ENCODE measurements around the gene AGRN.
A peak's percentile ranks its signal among the peaks of the same experiment; 100 is the strongest.
"Not testable (repeated sequence)": the region's sequence is repeated elsewhere in the genome, so short reads cannot be mapped to it uniquely, and the experiment has no call there.

Gene AGRN

DNA sequence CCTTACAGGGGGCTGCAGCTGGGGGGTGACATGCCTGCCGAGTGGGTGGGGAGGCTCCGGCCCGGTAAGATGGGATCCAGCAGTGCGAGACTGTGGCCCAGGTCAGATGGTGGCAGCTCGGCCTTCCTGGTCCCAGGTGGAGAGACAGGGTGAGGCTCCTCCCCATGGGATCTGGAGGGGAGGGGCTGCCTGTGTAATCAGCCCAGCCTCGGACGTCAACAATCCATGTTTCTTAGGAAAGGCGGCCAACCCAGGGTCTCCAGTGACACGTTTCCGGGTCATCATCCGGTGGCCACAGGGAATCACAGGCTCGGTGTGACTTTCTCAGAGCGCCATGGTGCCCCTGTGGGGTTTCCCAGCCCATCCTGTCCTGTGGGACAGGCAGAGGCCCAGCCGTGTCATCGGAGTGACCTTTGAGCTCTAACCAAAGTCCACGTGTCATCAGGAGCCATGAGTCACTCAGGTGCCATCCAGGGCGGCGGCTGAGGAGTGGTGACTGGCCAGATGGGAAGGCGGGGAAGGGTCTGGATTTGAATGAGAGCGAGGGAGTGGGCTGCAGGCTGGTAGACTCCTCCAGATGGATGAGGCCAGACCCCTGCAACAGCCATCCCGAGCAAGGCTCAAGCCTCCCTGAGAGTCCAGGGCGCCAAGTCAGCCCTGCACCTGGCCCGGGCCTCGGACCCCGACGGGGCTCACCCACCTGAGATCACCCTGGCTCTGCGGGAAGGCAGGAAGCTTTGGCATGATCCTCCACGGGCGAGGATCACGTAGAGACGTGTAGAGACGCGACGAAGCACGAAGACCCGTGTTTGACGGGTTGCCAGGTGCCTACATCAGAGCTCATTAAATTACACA lies 13.4 kb upstream of the AGRN start:
- TF ChIP-seq, protein P1, sequence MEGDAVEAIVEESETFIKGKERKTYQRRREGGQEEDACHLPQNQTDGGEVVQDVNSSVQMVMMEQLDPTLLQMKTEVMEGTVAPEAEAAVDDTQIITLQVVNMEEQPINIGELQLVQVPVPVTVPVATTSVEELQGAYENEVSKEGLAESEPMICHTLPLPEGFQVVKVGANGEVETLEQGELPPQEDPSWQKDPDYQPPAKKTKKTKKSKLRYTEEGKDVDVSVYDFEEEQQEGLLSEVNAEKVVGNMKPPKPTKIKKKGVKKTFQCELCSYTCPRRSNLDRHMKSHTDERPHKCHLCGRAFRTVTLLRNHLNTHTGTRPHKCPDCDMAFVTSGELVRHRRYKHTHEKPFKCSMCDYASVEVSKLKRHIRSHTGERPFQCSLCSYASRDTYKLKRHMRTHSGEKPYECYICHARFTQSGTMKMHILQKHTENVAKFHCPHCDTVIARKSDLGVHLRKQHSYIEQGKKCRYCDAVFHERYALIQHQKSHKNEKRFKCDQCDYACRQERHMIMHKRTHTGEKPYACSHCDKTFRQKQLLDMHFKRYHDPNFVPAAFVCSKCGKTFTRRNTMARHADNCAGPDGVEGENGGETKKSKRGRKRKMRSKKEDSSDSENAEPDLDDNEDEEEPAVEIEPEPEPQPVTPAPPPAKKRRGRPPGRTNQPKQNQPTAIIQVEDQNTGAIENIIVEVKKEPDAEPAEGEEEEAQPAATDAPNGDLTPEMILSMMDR (IDR thresholded peaks at IDR 0.05; ENCODE audit: low read depth, low read length, missing control alignments) = no peak
- DNase-seq (ENCODE audit: low read depth) = no peak
- in situ Hi-C loops (cut with HindIII; ENCODE audit: low sequenced_read_pairs) = no loop called here
- no peak overlapping the region for H3K4me3 ChIP-seq (ENCODE audit: low read depth, low read length)

DNA sequence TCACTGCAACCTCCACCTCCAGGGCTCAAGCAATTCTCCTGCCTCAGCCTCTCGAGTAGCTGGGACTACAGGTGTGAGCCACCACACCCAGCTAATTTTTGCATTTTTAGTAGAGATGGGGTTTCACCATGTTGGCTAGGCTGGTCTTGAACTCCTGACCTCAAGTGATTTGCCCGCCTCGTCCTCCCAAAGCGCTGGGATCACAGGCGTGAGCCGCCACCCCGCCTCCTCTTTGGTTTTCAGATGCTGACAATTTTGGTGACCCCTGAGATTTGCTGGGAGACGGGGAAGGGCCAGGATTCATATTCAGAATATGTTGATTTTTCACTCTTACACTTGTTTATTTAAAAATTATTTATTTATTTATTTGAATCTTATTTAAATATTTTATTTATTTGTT lies 9.8 kb upstream of the AGRN start:
- DNase-seq (ENCODE audit: low read depth); in situ Hi-C loops (cut with HindIII; ENCODE audit: low sequenced_read_pairs); H3K4me3 ChIP-seq (ENCODE audit: low read depth, low read length): not testable (repeated sequence)

DNA sequence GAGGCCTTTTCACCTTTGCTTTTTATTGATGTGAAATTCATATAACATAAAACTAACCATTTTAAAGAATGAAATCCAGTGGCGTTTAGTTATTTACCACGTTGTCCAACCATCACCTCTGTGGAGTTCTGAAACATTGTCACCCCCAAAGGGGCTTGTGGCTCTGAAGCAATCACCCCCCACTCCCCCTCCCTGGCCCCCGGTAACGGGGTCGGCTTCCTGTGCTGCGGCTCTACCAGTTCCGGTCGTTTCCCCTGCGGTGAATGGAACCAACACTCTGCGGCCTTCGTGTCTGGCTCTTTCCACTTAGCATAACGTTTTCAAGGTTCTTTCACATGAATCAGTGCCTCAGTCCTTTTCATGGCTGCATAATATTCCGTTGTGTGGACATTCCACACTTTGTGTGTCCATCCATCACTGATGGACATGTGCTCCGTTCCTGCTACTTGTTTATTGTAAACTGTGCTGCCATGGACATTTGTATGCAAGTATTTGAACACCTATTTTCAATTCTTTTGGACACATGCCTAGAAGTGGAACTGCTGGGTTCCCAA lies 8.4 kb upstream of the AGRN start:
- no peak for DNase-seq (ENCODE audit: low read depth)
- H3K4me3 ChIP-seq (ENCODE audit: low read depth, low read length) = no peak overlapping the region
- in situ Hi-C loops (cut with HindIII; ENCODE audit: low sequenced_read_pairs) = no loop called here
- TF ChIP-seq, protein P1 (IDR thresholded peaks at IDR 0.05; ENCODE audit: low read depth, low read length, missing control alignments) = no peak

GRCh38 chr1:1012736-1013104 lies 7.2 kb upstream of the AGRN start:
- DNase-seq (ENCODE audit: low read depth); in situ Hi-C loops (cut with HindIII; ENCODE audit: low sequenced_read_pairs): not testable (repeated sequence)

DNA sequence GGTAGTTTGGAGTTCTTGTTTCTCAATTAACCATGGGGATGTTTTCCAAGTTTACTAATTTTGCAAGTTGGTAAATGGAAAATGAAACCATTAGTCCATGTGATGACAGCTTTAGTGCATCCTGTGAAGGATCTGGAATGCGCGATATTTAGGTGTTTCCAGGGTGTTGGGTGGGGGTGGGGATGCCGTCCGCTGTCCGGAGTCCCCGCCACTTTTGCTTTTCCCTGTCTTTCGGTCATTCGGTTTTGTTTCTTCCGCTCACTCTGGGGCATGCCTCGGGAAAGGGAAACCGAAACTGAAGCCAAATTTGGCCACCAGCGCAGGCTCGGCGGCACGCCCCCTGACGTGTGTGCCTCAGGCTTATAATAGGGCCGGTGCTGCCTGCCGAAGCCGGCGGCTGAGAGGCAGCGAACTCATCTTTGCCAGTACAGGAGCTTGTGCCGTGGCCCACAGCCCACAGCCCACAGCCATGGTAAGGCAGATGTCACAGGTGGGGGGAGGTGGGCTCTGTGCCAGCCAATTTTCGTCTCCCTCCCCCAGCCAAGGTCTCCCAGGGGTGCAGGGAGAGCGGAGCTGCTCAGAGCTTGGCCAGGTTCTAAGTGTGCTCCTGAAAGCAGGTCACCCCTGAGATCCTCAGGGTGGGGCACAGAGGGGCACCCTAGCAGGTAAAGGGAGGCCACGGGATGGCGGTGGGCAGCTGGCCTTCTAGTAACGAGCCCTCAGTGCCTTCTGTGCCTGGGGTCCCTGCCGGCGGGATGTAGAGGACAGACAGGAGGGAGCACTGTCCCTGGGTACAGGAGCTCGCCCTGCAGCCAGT lies 6.6 kb upstream of the AGRN start, which contains the start of gene ISG15:
Gene ISG15, plus strand, starts transcription at position 393 of the 817 bp plus-strand sequence. Its CDS starts 77 bp downstream, at position 470.
- peak; percentile 70 for DNase-seq (ENCODE audit: low read depth)
- H3K4me3 ChIP-seq (ENCODE audit: low read depth, low read length) = peak within 1 kb of the TSS; percentile 49
- TF ChIP-seq, protein P1 (IDR thresholded peaks at IDR 0.05; ENCODE audit: low read depth, low read length, missing control alignments) = no peak
- in situ Hi-C loops (cut with HindIII; ENCODE audit: low sequenced_read_pairs) = no loop called here

More at GRCh38 chr1:1012736-1013104, 7.2 kb upstream of the AGRN start:
- peak overlapping the region; percentile 49 for H3K4me3 ChIP-seq (ENCODE audit: low read depth, low read length)

DNA sequence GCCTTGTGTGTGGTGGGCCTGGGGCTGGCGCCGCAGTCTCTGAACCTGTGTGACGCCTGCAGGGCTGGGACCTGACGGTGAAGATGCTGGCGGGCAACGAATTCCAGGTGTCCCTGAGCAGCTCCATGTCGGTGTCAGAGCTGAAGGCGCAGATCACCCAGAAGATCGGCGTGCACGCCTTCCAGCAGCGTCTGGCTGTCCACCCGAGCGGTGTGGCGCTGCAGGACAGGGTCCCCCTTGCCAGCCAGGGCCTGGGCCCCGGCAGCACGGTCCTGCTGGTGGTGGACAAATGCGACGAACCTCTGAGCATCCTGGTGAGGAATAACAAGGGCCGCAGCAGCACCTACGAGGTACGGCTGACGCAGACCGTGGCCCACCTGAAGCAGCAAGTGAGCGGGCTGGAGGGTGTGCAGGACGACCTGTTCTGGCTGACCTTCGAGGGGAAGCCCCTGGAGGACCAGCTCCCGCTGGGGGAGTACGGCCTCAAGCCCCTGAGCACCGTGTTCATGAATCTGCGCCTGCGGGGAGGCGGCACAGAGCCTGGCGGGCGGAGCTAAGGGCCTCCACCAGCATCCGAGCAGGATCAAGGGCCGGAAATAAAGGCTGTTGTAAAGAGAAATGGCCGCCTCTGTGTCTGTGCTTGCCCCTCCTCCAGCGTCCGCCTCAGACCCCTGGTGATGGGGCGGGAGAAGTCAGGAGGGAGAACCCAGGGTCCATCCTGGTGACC lies 5.8 kb upstream of the AGRN start:
- H3K4me3 ChIP-seq (ENCODE audit: low read depth, low read length) = peak overlapping the region; percentile 49
- TF ChIP-seq, protein P1 (IDR thresholded peaks at IDR 0.05; ENCODE audit: low read depth, low read length, missing control alignments) = no peak
- DNase-seq (ENCODE audit: low read depth) = no peak
- in situ Hi-C loops (cut with HindIII; ENCODE audit: low sequenced_read_pairs) = no loop called here

Data from astrocyte of the cerebellum (primary cell).